Measurements from ENCODE around the gene RNF180.
"Not testable (repeated sequence)": the region's sequence is repeated elsewhere in the genome, so short reads cannot be mapped to it uniquely, and the experiment has no call there.

The RNF180 gene

GRCh38 chr5:64176301-64176700 lies 10.7 kb downstream of the RNF180 start:
- no peak overlapping the region for H3K4me3 ChIP-seq (ENCODE audit: low read depth, low read length)

GRCh38 chr5:64180661-64181343 lies 15.2 kb downstream of the RNF180 start:
- no peak overlapping the region for H3K4me3 ChIP-seq (ENCODE audit: low read depth, low read length)

- no peak overlapping the region for H3K4me3 ChIP-seq (ENCODE audit: low read depth, low read length)
Measured at GRCh38 chr5:64181440-64181839, 15.8 kb downstream of the RNF180 start.

GRCh38 chr5:64183956-64184355 lies 18.3 kb downstream of the RNF180 start:
- H3K4me3 ChIP-seq (ENCODE audit: low read depth, low read length), result no peak overlapping the region

GRCh38 chr5:64184832-64185231 lies 19.2 kb downstream of the RNF180 start:
- H3K4me3 ChIP-seq (ENCODE audit: low read depth, low read length), result no peak overlapping the region

- no peak overlapping the region for H3K4me3 ChIP-seq (ENCODE audit: low read depth, low read length)
Measured at GRCh38 chr5:64188776-64189175, 23.1 kb downstream of the RNF180 start.

- no peak overlapping the region for H3K4me3 ChIP-seq (ENCODE audit: low read depth, low read length)
Measured at GRCh38 chr5:64190562-64191306, 25.1 kb downstream of the RNF180 start.

GRCh38 chr5:64195981-64196380 lies 30.3 kb downstream of the RNF180 start:
- no peak overlapping the region for H3K4me3 ChIP-seq (ENCODE audit: low read depth, low read length)

GRCh38 chr5:64199425-64199824 lies 33.8 kb downstream of the RNF180 start:
- H3K4me3 ChIP-seq (ENCODE audit: low read depth, low read length), result no peak overlapping the region

- no peak overlapping the region for H3K4me3 ChIP-seq (ENCODE audit: low read depth, low read length)
Measured at GRCh38 chr5:64201996-64202395, 36.4 kb downstream of the RNF180 start.

- H3K4me3 ChIP-seq (ENCODE audit: low read depth, low read length), result no peak overlapping the region
Measured at GRCh38 chr5:64206653-64207052, 41.0 kb downstream of the RNF180 start.

- H3K4me3 ChIP-seq (ENCODE audit: low read depth, low read length), result no peak overlapping the region
Measured at GRCh38 chr5:64207978-64208377, 42.3 kb downstream of the RNF180 start.

- H3K4me3 ChIP-seq (ENCODE audit: low read depth, low read length), result no peak overlapping the region
Measured at GRCh38 chr5:64209353-64209752, 43.7 kb downstream of the RNF180 start.

- H3K4me3 ChIP-seq (ENCODE audit: low read depth, low read length), result no peak overlapping the region
Measured at GRCh38 chr5:64210866-64211265, 45.2 kb downstream of the RNF180 start.

GRCh38 chr5:64213011-64213410 lies 47.4 kb downstream of the RNF180 start:
- no peak overlapping the region for H3K4me3 ChIP-seq (ENCODE audit: low read depth, low read length)

- H3K4me3 ChIP-seq (ENCODE audit: low read depth, low read length), result no peak overlapping the region
Measured at GRCh38 chr5:64213531-64213930, 47.9 kb downstream of the RNF180 start.

GRCh38 chr5:64214132-64214531 lies 48.5 kb downstream of the RNF180 start:
- H3K4me3 ChIP-seq (ENCODE audit: low read depth, low read length), result no peak overlapping the region

GRCh38 chr5:64221911-64222310 lies 56.3 kb downstream of the RNF180 start:
- H3K4me3 ChIP-seq (ENCODE audit: low read depth, low read length), result no peak overlapping the region

- not testable (repeated sequence) for H3K4me3 ChIP-seq (ENCODE audit: low read depth, low read length)
Measured at GRCh38 chr5:64225286-64225981, 59.8 kb downstream of the RNF180 start.

- H3K4me3 ChIP-seq (ENCODE audit: low read depth, low read length), result not testable (repeated sequence)
Measured at GRCh38 chr5:64227131-64227537, 61.5 kb downstream of the RNF180 start.

- H3K4me3 ChIP-seq (ENCODE audit: low read depth, low read length), result no peak overlapping the region
Measured at GRCh38 chr5:64229163-64229774, 63.6 kb downstream of the RNF180 start.
